Endodermal cell (in vitro differentiated cells): ENCODE measurements around the gene GOT1. TPM values are rescaled to one million over a fixed set of nuclear protein-coding genes. Genes with fewer than 3 reads are reported as not detected.

Experiments used
- DNase-seq: peaks from one replicate; pipeline ENCODE4 v3.0.0-alpha.2; 2017
- H3K27ac ChIP-seq: 2 replicates; pipeline ENCODE4 v1.5.1; 2013; ENCODE audit warnings: mild to moderate bottlenecking, low read depth, low read length, moderate library complexity
- H3K27me3 ChIP-seq: 2 replicates; pipeline ENCODE4 v1.6.1; 2013; ENCODE audit warnings: mild to moderate bottlenecking, low read length, moderate library complexity; ENCODE audit not compliant: insufficient read depth, control insufficient read depth, poor library complexity, severe bottlenecking
- H3K36me3 ChIP-seq: 2 replicates; pipeline ENCODE4 v1.7.0; 2013; ENCODE audit warnings: mild to moderate bottlenecking, low read length, moderate library complexity; ENCODE audit not compliant: control insufficient read depth, insufficient read depth
- H3K4me1 ChIP-seq: one replicate; pipeline ENCODE4 v1.7.0; 2013; ENCODE audit warnings: low read length; ENCODE audit not compliant: control insufficient read depth, insufficient read depth
- H3K4me3 ChIP-seq: 2 replicates; pipeline ENCODE4 v1.5.1; 2013; ENCODE audit warnings: mild to moderate bottlenecking, low read length, moderate library complexity
- H3K9ac ChIP-seq: 2 replicates; pipeline ENCODE4 v1.6.1; 2013; ENCODE audit warnings: mild to moderate bottlenecking, low read length, moderate library complexity; ENCODE audit not compliant: poor library complexity, severe bottlenecking; ENCODE audit errors: extremely low read depth
- H3K9me3 ChIP-seq: 2 replicates; pipeline ENCODE4 v1.6.1; 2013; ENCODE audit warnings: mild to moderate bottlenecking, low read length, moderate library complexity; ENCODE audit not compliant: control insufficient read depth
- H3K27ac Mint-ChIP-seq: 2 replicates; pipeline ENCODE4 v1.8.0; 2020; ENCODE audit warnings: mixed read lengths
- H3K27me3 Mint-ChIP-seq: 2 replicates; pipeline ENCODE4 v1.8.0; 2021; ENCODE audit warnings: mild to moderate bottlenecking, mixed read lengths; ENCODE audit not compliant: insufficient read depth
- H3K36me3 Mint-ChIP-seq: 2 replicates; pipeline ENCODE4 v1.8.0; 2020; ENCODE audit warnings: low read depth, mixed read lengths
- H3K4me1 Mint-ChIP-seq: 2 replicates; pipeline ENCODE4 v1.8.0; 2020; ENCODE audit warnings: mixed read lengths
- H3K4me3 Mint-ChIP-seq: 2 replicates; pipeline ENCODE4 v1.8.0; 2020; ENCODE audit warnings: mild to moderate bottlenecking, moderate library complexity, mixed read lengths
- H3K9me3 Mint-ChIP-seq: 2 replicates; pipeline ENCODE4 v1.8.0; 2020; ENCODE audit warnings: mild to moderate bottlenecking, mixed read lengths
- WGBS, 2 experiments: methylation state at CpG; one replicate each; pipeline versions ENCODE4 v1.1.5 to v1.1.7; 2013; ENCODE audit warnings: missing lambda C conversion rate in 2 of 2, mixed read lengths in 1 of 2; ENCODE audit not compliant: insufficient coverage in 1 of 2, insufficient read length in 1 of 2; 5-methylcytosine and 5-hydroxymethylcytosine counted together
- total RNA-seq, 2 donors: library from RNA; stranded (reverse); fragmentation: NEBNext Ultra II Directional in 1 of 2; extraction: Animal tissue kit (Norgen Biotek cat#: 25700) in 1 of 2; gene quantifications; 2 replicates in 1 of 2; 3 replicates in 1 of 2; pipeline ENCODE4 v1.2.1, GENCODE V29; 2021
- TF ChIP-seq, protein P1 (sequence below): fragments of 200-600 bp; sonication (generic); conservative IDR thresholded peaks from 2 replicates; pipeline ENCODE4 v1.5.0; 2021; ENCODE audit warnings: antibody characterized with exemption, mild to moderate bottlenecking

The GOT1 gene
- total RNA-seq, 2 donors from 2014 or later: 35.1 to 36.5 TPM

DNA sequence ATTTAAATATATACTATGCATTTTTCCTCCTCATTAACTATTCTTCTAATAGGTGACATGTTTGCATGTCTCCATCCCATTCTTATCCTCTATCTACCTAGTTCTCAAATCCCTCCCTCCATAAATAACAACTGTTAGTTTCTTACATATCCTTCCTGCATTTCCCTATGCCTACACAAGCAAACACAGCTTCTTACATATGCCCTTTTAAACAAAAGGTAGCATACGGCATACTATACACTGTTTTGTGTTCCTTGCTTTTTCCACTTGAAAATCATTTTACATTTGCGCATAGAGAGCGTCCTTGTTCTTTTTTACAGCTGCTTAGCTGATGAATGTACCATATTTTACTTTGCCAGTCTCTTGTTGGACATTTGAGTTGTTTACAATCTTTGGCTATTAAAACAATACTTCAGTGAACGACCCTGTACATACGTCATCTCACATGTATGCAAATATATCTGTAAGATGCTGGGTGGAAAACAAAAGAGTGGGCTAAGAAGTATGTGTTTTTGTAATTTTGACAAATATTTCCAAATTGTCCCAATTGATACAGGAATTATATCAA is 7.8 kb downstream of the GOT1 start:
- peaks cover 46% of the 10 kb centered on the region for H3K36me3 ChIP-seq

DNA sequence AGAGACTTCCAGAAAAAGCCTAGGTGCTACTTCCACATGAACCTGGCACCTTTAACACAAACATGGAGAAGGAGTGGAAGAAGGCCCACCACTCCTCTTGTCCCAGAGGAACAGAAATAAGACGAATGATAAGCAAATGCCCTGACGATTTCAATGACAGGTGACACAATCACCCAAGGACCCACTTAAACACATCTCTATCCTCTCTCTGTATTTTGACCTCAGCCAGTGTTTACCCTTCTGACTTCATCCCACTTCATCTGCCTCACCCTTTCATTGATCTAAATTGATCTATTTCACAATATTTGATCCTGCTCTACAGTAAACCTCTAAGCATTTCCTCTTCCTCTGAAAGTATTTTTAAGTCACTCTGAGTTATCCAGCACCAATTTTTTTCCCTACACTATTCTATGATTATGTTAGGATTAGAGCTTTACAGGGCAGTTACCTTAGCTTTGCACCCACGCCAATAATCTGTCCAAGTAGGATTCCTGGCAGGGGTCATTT is 9.1 kb downstream of the GOT1 start:
- no peaks in the 10 kb centered on the region for H3K9me3 Mint-ChIP-seq
- WGBS, 2 experiments: 89 to 100% methylated on average over 3 of the region's 3 CpGs
- H3K27ac ChIP-seq: no peak overlapping the region
- no peak overlapping the region for H3K27ac Mint-ChIP-seq
- no peak overlapping the region for H3K4me3 ChIP-seq
- H3K36me3 Mint-ChIP-seq: peaks cover 37% of the 10 kb centered on the region
- no peaks in the 10 kb centered on the region for H3K4me1 Mint-ChIP-seq
- no peak overlapping the region for H3K9ac ChIP-seq
- no peak overlapping the region for H3K4me3 Mint-ChIP-seq
- H3K9me3 ChIP-seq: no peaks in the 10 kb centered on the region
- H3K27me3 ChIP-seq: no peaks in the 10 kb centered on the region
- TF ChIP-seq, protein P1, sequence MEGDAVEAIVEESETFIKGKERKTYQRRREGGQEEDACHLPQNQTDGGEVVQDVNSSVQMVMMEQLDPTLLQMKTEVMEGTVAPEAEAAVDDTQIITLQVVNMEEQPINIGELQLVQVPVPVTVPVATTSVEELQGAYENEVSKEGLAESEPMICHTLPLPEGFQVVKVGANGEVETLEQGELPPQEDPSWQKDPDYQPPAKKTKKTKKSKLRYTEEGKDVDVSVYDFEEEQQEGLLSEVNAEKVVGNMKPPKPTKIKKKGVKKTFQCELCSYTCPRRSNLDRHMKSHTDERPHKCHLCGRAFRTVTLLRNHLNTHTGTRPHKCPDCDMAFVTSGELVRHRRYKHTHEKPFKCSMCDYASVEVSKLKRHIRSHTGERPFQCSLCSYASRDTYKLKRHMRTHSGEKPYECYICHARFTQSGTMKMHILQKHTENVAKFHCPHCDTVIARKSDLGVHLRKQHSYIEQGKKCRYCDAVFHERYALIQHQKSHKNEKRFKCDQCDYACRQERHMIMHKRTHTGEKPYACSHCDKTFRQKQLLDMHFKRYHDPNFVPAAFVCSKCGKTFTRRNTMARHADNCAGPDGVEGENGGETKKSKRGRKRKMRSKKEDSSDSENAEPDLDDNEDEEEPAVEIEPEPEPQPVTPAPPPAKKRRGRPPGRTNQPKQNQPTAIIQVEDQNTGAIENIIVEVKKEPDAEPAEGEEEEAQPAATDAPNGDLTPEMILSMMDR: no peak
- DNase-seq: no peak
- H3K4me1 ChIP-seq: no peaks in the 10 kb centered on the region
- no peaks in the 10 kb centered on the region for H3K27me3 Mint-ChIP-seq
- peaks cover 46% of the 10 kb centered on the region for H3K36me3 ChIP-seq

More for the DNA sequence above, 7.8 kb downstream of the GOT1 start:
- 89 to 96% methylated on average over 4 to 5 of the region's 5 CpGs for WGBS, 2 experiments
- H3K9me3 Mint-ChIP-seq: no peaks in the 10 kb centered on the region
- TF ChIP-seq, protein P1: no peak
- no peak for DNase-seq
- Histone ChIP-seq H3K4me1 (no peaks in the 10 kb centered on the region), H3K4me3 (no peak overlapping the region), H3K27me3 (no peaks in the 10 kb centered on the region), H3K9ac (no peak overlapping the region), H3K9me3 (no peaks in the 10 kb centered on the region), H3K27ac (no peak overlapping the region)
- no peaks in the 10 kb centered on the region for H3K4me1 Mint-ChIP-seq
- H3K36me3 Mint-ChIP-seq: peaks cover 31% of the 10 kb centered on the region
- H3K27me3 Mint-ChIP-seq: no peaks in the 10 kb centered on the region
- H3K27ac Mint-ChIP-seq: no peak overlapping the region
- H3K4me3 Mint-ChIP-seq: no peak overlapping the region

- H3K4me3 ChIP-seq: no peak overlapping the region
- H3K27ac Mint-ChIP-seq: no peak overlapping the region
- peaks cover 38% of the 10 kb centered on the region for H3K36me3 Mint-ChIP-seq
- H3K36me3 ChIP-seq: peaks cover 35% of the 10 kb centered on the region
- no peaks in the 10 kb centered on the region for H3K27me3 Mint-ChIP-seq
- H3K27ac ChIP-seq: no peak overlapping the region
- H3K9me3 ChIP-seq: no peaks in the 10 kb centered on the region
- H3K9me3 Mint-ChIP-seq: no peaks in the 10 kb centered on the region
- 99 to 100% methylated on average over 2 of the region's 2 CpGs for WGBS, 2 experiments
- DNase-seq: no peak
- no peaks in the 10 kb centered on the region for H3K27me3 ChIP-seq
- H3K4me3 Mint-ChIP-seq: no peak overlapping the region
- no peaks in the 10 kb centered on the region for H3K4me1 ChIP-seq
- TF ChIP-seq, protein P1: no peak
- no peak overlapping the region for H3K9ac ChIP-seq
- H3K4me1 Mint-ChIP-seq: no peaks in the 10 kb centered on the region
Observed at GRCh38 chr10:99419688-99420087, 10.7 kb downstream of the GOT1 start.
